Panc1 (cell line): ENCODE measurements around the gene CIBAR2.

ENCODE experiments used
- POLR2AphosphoS5 ChIP-seq: IDR thresholded peaks from 2 replicates; pipeline ENCODE4 v1.6.1; 2012; ENCODE audit warnings: mild to moderate bottlenecking, low read depth, low read length, moderate library complexity
- TF ChIP-seq, protein P1 (sequence below): fragments of 450-650 bp; IDR thresholded peaks from 2 replicates; pipeline ENCODE4 v1.5.1; 2017; ENCODE audit warnings: mild to moderate bottlenecking

DNA sequence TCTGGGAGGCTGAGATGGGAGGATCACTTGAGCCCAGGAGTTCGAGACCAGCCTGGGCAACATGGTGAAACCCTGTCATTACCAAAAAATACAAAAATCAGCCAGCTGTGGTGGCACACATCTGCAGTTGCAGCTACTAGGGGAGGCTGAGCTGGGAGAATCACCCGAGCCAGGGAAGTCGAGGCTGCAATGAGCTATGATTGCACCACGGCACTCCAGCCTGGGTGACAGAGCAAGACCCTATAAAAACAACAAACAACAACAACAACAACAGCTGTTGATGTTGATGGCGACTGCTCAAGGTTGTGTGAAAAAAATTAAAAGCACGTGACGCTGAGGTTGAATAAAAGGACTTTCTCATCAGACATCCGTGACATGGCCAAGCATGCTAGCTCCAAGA lies 40.8 kb upstream of the CIBAR2 start:
- TF ChIP-seq, protein P1, sequence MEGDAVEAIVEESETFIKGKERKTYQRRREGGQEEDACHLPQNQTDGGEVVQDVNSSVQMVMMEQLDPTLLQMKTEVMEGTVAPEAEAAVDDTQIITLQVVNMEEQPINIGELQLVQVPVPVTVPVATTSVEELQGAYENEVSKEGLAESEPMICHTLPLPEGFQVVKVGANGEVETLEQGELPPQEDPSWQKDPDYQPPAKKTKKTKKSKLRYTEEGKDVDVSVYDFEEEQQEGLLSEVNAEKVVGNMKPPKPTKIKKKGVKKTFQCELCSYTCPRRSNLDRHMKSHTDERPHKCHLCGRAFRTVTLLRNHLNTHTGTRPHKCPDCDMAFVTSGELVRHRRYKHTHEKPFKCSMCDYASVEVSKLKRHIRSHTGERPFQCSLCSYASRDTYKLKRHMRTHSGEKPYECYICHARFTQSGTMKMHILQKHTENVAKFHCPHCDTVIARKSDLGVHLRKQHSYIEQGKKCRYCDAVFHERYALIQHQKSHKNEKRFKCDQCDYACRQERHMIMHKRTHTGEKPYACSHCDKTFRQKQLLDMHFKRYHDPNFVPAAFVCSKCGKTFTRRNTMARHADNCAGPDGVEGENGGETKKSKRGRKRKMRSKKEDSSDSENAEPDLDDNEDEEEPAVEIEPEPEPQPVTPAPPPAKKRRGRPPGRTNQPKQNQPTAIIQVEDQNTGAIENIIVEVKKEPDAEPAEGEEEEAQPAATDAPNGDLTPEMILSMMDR = no peak
- no peak for TF ChIP-seq POLR2AphosphoS5
